ENCODE data around the gene HSPB7.

Gene HSPB7

GRCh38 chr1:15975358-15975804, 42.5 kb downstream of the HSPB7 start:
- Histone ChIP-seq H3K27me3 (ENCODE audit: insufficient read depth, low read length, poor library complexity) (no peaks in the 10 kb centered on the region), H3K4me3 (ENCODE audit: low read depth in 1 of 2, low read length in 2 of 2) (peak overlapping the region; percentile 83 to 94), H3K4me2 (ENCODE audit: insufficient read depth, low read length) (peak overlapping the region; percentile 71), H4K20me1 (ENCODE audit: insufficient read depth, low read length) (peaks cover 16% of the 10 kb centered on the region; the same call in 1 of the 2 replicates), H3K27ac (ENCODE audit: low read length) (peak overlapping the region; percentile 85), H3K9ac (ENCODE audit: low read depth, low read length) (peak overlapping the region; percentile 68), H2AFZ (ENCODE audit: low read depth, low read length) (peak overlapping the region; percentile 97), H3K36me3 (ENCODE audit: insufficient read depth, low read length) (peaks cover 23% of the 10 kb centered on the region), H3K4me1 (ENCODE audit: insufficient read depth, low read length) (peaks cover 25% of the 10 kb centered on the region), H3K9me3 (ENCODE audit: insufficient read depth, low read length, severe bottlenecking) (peaks cover 5% of the 10 kb centered on the region), H3K79me2 (ENCODE audit: insufficient read depth, low read length) (peaks cover 49% of the 10 kb centered on the region)
- DNase-seq (peak; percentile 77), ATAC-seq (ENCODE audit: insufficient read depth, low read depth) (peak; percentile 81)
- TF ChIP-seq EZH2 (IDR thresholded peaks at IDR 0.05; ENCODE audit: borderline replicate concordance, low read depth, low read length, severe bottlenecking), result no peak
- TF ChIP-seq CTCF (IDR thresholded peaks at IDR 0.05; ENCODE audit: borderline replicate concordance, extremely low read depth, low read length, poor library complexity, severe bottlenecking), result peak; percentile 44

- Histone ChIP-seq H2AFZ (ENCODE audit: low read depth, low read length) (peak overlapping the region; percentile 97), H3K9me3 (ENCODE audit: insufficient read depth, low read length, severe bottlenecking) (peaks cover 5% of the 10 kb centered on the region), H3K4me1 (ENCODE audit: insufficient read depth, low read length) (peaks cover 25% of the 10 kb centered on the region), H3K27me3 (ENCODE audit: insufficient read depth, low read length, poor library complexity) (no peaks in the 10 kb centered on the region), H3K36me3 (ENCODE audit: insufficient read depth, low read length) (peaks cover 26% of the 10 kb centered on the region), H3K9ac (ENCODE audit: low read depth, low read length) (peak overlapping the region; percentile 68), H3K27ac (ENCODE audit: low read length) (peak overlapping the region; percentile 33), H3K79me2 (ENCODE audit: insufficient read depth, low read length) (peaks cover 52% of the 10 kb centered on the region), H3K4me3 (ENCODE audit: low read depth in 1 of 2, low read length in 2 of 2) (peak overlapping the region; percentile 83 to 94), H3K4me2 (ENCODE audit: insufficient read depth, low read length) (peak overlapping the region; percentile 71), H4K20me1 (ENCODE audit: insufficient read depth, low read length) (peaks cover 16% of the 10 kb centered on the region; the same call in 1 of the 2 replicates)
- TF ChIP-seq CTCF (IDR thresholded peaks at IDR 0.05; ENCODE audit: borderline replicate concordance, extremely low read depth, low read length, poor library complexity, severe bottlenecking), result no peak
- TF ChIP-seq EZH2 (IDR thresholded peaks at IDR 0.05; ENCODE audit: borderline replicate concordance, low read depth, low read length, severe bottlenecking), result no peak
- no peak for ATAC-seq (ENCODE audit: insufficient read depth, low read depth)
- no peak for DNase-seq
Measured at GRCh38 chr1:15974855-15975254, 43.0 kb downstream of the HSPB7 start.

GRCh38 chr1:15973772-15974171, 44.1 kb downstream of the HSPB7 start:
- no peak for TF ChIP-seq CTCF (IDR thresholded peaks at IDR 0.05; ENCODE audit: borderline replicate concordance, extremely low read depth, low read length, poor library complexity, severe bottlenecking)
- peak overlapping the region; percentile 71; the same call in 1 of the 2 replicates for H3K4me2 ChIP-seq (ENCODE audit: insufficient read depth, low read length)
- DNase-seq, result no peak

More at GRCh38 chr1:15973772-15974171, 44.1 kb downstream of the HSPB7 start:
- no peak overlapping the region for H2AFZ ChIP-seq (ENCODE audit: low read depth, low read length)
- H3K4me1 ChIP-seq (ENCODE audit: insufficient read depth, low read length), result peaks cover 25% of the 10 kb centered on the region
- peaks cover 61% of the 10 kb centered on the region for H3K79me2 ChIP-seq (ENCODE audit: insufficient read depth, low read length)
- no peak overlapping the region for H3K27ac ChIP-seq (ENCODE audit: low read length)
- peaks cover 24% of the 10 kb centered on the region; the same call in 1 of the 2 replicates for H4K20me1 ChIP-seq (ENCODE audit: insufficient read depth, low read length)
- no peak overlapping the region for H3K9ac ChIP-seq (ENCODE audit: low read depth, low read length)
- peaks cover 5% of the 10 kb centered on the region for H3K9me3 ChIP-seq (ENCODE audit: insufficient read depth, low read length, severe bottlenecking)
- peaks cover 35% of the 10 kb centered on the region for H3K36me3 ChIP-seq (ENCODE audit: insufficient read depth, low read length)
- no peak overlapping the region for H3K4me3 ChIP-seq (ENCODE audit: low read depth in 1 of 2, low read length in 2 of 2)
- ATAC-seq (ENCODE audit: insufficient read depth, low read depth), result no peak
- H3K27me3 ChIP-seq (ENCODE audit: insufficient read depth, low read length, poor library complexity), result no peaks in the 10 kb centered on the region

Measured in DND-41 (cell line).